GM13976 (cell line): ENCODE measurements around the gene OTUD5.

Experiments used
- DNase-seq: peaks from one replicate; pipeline ENCODE4 v3.0.0; 2012; ENCODE audit warnings: low spot score
- in situ Hi-C: fragments of 300-500 bp; cut with MboI; formaldehyde crosslinking; loops from one replicate; pipeline ENCODE4 v1.12.0; 2022; ENCODE audit warnings: low sequenced_read_pairs, mixed read lengths, inconsistent platforms; ENCODE audit not compliant: unreplicated experiment
- TF ChIP-seq, protein P1 (sequence below): IDR thresholded peaks from 2 replicates; pipeline ENCODE4 v1.5.1; 2012; ENCODE audit warnings: borderline replicate concordance, mild to moderate bottlenecking; ENCODE audit not compliant: insufficient read depth; ENCODE audit errors: extremely low read depth, missing control alignments, control extremely low read depth

OTUD5 gene

GRCh38 chrX:48966796-48967579 lies 9.6 kb upstream of the OTUD5 start:
- DNase-seq = no peak
- TF ChIP-seq, protein P1, sequence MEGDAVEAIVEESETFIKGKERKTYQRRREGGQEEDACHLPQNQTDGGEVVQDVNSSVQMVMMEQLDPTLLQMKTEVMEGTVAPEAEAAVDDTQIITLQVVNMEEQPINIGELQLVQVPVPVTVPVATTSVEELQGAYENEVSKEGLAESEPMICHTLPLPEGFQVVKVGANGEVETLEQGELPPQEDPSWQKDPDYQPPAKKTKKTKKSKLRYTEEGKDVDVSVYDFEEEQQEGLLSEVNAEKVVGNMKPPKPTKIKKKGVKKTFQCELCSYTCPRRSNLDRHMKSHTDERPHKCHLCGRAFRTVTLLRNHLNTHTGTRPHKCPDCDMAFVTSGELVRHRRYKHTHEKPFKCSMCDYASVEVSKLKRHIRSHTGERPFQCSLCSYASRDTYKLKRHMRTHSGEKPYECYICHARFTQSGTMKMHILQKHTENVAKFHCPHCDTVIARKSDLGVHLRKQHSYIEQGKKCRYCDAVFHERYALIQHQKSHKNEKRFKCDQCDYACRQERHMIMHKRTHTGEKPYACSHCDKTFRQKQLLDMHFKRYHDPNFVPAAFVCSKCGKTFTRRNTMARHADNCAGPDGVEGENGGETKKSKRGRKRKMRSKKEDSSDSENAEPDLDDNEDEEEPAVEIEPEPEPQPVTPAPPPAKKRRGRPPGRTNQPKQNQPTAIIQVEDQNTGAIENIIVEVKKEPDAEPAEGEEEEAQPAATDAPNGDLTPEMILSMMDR = no peak
- in situ Hi-C loops = no loop called here

GRCh38 chrX:48965959-48966358 lies 8.6 kb upstream of the OTUD5 start:
- in situ Hi-C loops = no loop called here
- TF ChIP-seq, protein P1 = no peak
- DNase-seq = no peak

GRCh38 chrX:48961585-48962091 lies 4.2 kb upstream of the OTUD5 start:
- no peak for DNase-seq
- in situ Hi-C loops = no loop called here
- TF ChIP-seq, protein P1 = no peak

GRCh38 chrX:48960291-48960690 lies 2.9 kb upstream of the OTUD5 start:
- TF ChIP-seq, protein P1 = no peak
- no peak for DNase-seq
- in situ Hi-C loops = no loop called here

GRCh38 chrX:48958635-48959094 lies 1.3 kb upstream of the OTUD5 start:
- TF ChIP-seq, protein P1 = no peak
- in situ Hi-C loops = no loop called here
- no peak for DNase-seq

DNA sequence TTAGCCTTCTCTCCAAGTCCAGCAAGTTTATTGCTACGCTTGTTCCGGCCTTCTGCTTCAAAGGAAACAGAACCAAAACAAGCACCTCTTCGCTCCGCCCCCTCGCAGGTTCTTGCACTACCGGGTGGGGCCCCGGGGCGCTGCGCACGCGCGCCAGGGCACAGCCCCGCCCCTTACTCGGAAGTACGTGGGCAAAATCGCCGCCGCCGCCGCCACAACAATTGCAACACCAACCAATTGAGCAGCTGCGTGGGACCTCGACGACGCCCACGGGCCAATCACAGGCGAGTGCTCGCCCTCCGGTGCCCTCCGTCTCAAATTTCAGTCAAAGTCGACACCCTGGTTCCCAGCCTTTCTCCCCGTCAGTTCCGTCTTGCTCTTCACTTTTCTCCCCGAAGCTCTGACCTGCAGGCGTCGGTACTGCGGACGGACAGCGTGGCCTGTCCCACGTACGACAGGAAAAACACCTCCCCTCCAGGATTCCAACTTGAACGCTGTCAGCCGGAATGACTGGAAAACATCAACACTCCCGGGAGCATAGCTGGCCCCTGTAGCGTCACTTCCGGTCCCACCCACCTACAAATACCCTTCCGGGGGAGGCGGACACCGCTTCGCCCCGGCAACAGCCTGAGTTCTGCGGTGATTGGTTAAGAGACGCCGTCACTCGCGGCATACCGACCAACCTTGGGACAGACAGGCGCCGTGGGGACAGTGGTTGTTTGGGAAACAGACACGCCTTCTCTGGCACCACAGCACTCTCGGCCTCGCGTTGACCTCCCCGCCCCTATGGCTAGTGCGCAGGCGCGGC lies 624 bp upstream of the OTUD5 start:
- in situ Hi-C loops = no loop called here
- TF ChIP-seq, protein P1 = no peak
- peak; percentile 90 for DNase-seq
